Nucleus accumbens (tissue), 56 donors: ENCODE data around the gene GPR3.
A peak's percentile ranks its signal among the peaks of the same experiment; 100 is the strongest.
"Not testable (repeated sequence)": the region's sequence is repeated elsewhere in the genome, so short reads cannot be mapped to it uniquely, and the experiment has no call there.

Experiments
- DNase-seq, 56 donors: peaks; one replicate each; lab custom pipeline; 2025; lab: John Stamatoyannopoulos, UW

GPR3 gene

DNA sequence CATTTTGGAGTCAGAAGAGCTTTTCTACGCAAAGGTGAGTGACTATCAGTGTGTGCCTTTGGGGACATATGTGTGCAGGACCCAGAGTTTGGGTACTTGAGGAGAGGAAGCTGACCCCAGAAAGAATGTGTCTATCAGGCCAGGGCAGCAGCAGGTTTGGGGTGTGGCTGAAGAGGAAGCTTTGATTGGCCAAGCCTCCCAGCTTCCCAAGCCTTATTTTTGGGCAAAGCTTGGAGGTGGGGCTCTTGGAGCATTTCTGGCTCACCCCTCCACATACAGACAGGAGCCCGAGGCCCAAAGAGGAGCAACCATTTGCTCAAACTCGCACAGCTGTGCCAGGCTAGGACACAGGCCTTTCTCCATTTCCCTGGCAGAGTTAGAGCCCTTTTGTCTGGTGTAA, 4.7 kb downstream of the GPR3 start:
- DNase-seq: no peak

DNA sequence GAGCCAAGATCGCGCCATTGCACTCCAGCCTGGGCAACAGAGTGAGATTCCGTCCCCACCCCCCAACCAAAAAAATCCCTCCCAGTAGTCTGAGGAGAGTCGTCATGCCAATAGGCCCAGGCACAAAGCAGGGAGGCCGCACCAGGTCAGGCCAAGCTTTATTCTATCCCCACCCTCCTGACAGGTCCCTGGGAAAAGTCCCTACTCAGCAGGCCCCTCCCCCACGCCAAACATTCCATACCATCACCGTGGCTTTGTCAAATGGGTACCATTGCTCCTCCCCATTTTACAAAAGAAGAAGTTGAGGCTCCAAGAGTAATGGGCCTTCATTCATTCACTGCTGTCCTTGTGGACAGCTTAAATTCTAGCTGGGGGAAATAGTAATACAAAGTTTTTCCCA, 5.3 kb downstream of the GPR3 start:
- no peak for DNase-seq

DNA sequence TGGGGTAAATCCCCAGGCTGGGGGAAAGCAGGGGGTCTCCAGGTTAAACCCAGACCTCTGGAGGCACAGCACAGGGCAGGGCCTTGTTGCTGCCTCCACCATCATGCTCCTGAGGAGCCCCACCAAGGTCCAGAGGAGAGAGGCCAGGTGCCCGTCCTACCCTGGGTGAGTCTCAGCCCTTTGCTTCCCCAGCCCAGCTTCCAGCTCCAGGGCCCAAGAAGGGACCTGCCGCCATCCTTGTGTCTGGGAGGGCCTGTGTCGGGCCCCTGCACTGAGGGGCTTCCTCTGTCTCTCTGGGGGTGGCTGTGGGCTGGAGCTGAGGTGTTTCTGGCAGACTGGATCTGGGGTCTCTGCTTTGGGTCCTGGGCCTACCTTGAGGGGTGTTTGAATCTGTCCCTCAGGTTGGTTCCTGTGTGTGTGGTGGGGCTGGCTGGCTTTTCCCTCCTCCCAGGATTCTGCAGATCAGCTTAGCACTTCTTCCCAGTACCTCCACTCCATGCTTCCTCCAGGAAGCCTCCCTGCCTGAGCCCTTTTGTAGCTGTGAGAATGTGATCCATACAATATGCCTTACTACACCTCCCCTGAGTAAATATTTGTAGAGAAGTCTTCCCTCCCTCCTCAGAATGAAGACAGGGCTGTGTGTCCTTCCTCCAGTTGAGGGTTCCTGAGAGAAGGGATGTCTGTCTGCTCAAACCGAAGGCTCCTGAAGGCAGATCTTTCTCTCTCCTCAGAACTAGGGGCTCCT, 6.2 kb downstream of the GPR3 start:
- no peak for DNase-seq

DNA sequence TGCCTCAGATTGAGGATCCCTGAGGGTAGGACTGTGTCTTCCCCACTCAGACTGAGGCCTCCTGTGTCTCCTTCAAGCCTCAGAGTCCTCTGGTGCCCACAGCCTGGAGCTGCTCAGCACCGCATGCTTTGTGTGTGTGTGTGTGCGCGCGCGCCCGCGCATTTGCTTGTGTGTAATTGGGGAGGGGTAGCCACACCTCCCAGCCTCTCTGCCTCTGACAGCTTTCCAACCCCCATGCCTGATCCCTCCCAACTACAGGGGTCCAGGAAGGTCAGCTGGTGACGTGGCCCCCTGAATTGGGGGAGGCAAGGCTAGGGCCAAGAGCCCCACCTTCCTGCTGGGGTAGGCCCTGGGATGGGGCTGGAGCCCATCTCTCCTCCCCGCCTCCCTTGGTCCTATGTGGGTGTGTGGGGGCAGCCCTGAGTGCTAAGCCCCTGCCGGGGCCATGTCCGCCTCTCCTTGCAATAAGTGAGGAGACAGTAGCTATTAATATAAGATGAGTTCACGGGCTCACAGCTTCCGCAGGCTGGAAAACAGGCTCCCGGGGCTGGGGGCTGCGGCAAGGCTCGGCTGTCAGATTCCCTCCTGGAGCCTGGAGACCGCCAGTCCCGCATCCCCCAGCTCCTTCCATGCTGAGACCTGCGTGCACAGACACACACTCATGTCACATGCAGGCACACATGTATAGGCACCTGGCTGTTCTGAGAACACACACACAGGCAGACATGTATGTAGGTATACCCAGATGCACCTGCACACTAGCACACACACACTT, 7.0 kb downstream of the GPR3 start:
- peak in 4 of 56 donors; percentile 8 to 44 (median 32) for DNase-seq

DNA sequence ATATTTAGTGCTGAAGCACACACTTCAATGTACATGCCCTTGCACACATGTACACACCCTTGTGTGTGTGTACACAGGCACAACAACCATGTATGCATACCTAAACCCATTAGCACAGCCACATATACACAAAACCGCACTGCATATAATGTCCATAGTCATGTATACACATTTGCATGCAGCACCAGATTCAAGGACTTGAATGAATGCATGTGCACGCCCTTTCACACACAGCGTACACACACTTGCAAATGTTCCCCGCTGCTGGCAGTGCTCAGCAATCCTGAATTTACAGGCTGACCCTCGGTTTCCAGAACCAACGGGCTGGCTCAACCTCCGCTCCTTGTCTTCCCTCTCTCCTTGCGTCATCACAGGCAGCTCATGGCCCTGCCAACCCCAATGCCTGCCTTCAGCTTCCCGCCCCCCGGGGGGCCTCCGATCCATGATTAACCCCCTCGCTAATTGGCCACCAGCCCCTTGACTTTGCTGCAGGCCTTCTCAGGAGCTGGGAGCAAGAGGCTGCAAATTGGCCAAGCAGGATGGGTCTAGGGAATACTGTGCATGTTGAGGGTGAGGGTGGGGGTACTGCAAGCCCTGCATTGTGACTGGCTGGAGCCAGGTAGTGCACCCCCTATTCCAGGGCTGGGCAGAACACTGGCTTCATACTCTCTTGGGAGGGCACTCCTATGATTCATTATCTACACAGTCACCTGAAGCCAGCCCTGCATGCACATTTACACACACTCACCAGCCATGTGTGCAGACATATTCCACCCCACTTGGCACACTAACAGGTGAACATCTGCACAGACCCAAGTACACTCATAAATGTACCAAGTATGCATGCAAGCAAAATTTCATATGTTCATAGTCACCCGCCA, 7.9 kb downstream of the GPR3 start:
- DNase-seq: peak in 3 of 56 donors; percentile 10 to 30 (median 10)

DNA sequence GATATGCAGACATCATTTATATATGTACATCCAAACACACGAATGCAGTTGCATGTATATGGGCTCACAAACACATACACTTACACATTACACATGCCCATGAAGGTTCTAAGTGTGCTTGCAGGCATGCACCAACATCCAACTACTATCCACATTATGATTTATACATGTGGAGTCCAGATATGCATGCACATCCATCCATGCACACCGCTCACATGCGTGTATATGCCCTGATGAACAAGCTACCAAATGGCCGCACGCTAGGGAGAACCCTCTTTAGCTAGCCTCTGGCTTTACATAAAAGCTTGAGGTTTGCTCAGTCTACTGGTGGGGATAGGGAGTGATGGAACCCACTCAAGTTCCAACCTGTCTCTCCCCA, 8.5 kb downstream of the GPR3 start:
- no peak for DNase-seq

DNA sequence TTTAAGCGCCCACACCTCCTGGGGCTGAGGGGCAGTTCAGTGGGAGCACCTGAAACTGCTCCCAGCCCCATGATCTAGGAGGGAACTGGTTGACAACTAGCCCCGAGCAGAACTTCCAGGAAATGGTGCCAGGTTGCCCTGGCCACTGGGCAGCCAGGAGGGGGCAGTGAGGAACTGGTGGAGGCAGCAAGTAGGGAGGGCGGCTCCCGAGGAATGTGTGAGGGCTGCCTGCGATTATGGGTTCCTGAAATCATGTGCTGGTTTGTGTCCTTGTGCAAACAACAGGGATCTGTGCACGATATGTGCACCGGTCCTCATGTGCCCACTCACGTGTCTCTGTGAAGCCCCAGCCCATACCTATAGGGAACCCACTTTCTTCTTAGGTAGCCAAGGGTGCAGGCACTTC, 9.9 kb downstream of the GPR3 start:
- peak in 41 of 56 donors; percentile 14 to 77 (median 47) for DNase-seq

DNA sequence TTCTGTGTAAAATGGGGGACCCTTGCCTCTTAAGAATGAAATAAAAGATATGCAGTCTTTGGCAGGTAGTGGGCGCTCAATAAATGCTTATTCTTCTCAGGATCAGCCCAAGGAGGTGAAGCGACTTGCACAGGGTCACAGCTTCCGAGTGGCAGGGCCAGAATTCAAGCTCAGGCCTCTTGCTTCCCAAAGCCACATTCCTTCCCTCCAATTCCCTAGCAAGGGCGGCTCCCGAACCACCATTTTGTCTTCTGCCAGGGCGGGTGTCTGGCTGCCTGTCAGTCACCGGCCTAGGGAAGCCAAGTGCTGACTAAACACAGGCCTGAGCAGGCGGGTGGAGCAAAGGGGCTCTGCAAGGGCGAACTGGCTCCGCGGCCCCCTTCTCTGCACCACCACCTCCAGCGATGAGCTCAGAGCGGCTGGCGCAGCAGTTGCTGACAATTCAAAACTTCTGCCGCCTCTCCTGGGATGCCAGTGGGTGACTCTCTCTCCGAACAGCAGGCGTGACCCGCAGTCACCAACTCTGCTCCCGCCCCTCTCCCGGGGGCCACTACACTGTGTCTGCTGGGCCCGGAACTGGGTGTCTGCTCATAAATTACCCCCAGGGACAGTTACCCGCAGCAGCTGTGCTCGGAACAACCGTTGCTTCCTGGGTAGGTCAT, 10.8 kb downstream of the GPR3 start:
- DNase-seq: peak in 13 of 56 donors; percentile 11 to 43 (median 22)

DNA sequence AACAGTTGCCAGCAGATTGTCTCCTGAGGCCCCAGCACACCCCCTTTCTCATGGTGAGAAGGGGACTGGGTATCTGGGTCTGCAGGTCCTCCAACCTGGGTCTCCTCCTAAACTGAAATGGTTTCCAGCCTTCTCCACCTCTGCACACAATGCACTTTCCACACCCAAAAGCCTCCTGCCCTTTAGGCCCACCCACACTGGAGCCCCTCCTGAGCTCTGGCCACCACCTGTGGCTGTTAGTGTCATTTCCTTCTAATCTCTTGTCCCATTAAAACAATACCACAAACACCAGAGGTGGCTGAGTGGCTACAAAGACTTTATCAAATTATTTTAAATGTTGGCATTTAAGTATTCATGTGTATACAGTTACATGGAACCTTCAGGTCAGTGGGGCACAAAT, 11.5 kb downstream of the GPR3 start:
- DNase-seq: no peak

DNA sequence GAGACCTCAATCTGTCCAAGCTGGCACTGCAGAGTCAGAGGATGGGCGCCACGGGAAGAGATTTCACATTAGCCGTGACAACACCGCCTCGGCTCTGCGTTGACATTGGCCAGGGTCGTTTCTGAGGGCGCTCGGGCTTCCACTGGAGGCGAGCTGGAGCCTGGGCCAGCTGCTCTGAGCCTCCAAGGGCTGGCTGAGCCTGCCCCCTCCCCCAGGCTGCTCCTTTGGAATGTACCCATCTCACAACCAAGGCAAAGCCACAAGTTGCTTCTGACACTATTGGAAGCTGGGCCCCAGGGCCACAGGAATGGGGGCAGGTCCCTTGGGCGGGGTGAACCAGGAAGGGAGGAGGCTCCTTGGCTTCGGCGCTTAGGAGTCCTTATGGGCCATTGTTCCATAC, 12.7 kb downstream of the GPR3 start:
- DNase-seq: peak in 1 of 56 donors; percentile 26

DNA sequence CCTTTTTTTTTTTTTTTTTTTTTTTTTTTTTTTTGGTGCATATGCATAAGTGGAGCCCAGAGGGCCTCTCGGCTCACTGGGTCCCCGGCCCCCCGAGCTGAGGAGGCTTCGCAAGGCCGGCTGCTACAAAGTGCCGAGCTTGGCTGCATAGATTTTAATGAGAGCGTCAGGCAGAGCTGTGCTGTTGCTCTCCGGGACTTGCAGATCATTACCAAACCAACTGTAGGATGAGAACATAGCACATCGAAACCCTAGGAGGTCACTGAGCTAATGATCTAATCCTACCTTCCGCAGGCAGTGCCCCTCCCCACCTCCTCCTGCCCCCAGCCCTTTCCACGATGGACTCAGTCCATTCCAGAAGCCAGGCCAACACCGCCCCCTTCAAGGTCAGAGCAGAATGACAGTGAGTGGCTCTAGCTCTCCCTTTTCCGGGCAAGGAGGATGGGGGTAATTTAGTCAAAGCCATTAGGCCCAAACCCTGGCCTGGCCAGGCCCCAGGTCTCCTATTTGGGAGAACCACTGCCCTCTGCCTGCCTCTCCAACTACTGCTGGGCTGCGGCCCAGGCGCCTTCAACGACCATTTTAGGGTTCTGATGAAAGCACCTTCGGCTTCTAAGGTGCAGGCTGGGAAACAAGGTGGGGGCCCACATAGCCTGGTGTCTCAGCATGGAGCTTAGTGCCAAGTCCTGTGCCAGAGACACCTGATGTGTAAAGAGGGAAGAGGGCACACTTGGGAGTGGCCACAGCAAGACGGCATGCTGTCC, 13.4 kb downstream of the GPR3 start:
- peak in 3 of 56 donors; percentile 16 to 44 (median 22) for DNase-seq

DNA sequence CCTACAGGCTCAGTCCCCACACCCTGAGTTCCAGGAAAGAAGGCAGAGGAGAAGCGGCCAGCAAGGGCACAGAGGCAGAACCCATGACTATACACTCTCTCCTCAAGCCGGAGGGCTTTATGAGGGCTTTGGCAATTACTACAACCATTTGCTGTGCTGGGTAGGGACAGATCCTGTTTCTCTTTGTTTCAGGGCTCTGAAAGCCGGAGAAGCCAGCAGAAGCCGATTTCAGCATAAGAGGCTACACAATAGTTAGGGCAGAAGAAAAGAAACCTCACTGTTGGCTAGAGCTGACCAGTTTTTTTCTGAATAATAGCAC, 13.9 kb downstream of the GPR3 start:
- DNase-seq: peak in 9 of 56 donors; percentile 14 to 59 (median 21)

DNA sequence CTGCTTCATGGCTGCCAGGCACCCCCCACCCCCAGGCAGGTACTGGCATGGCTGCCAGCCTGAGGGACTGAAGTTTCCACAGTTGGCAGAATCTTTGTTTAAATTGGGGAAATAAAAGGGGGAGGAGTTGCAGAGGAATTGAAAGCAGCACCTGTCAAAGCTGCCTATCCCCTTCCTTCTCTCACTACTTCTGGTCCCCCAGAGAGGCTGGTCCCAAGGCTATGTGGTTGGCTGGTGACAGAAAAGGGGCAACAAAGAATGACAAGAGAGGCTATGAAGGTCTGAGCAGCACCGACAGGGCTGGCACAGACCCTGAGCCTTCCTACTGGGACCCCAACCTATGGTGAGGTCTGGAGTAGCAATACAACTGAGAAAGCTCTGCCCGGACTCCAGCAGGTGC, 14.4 kb downstream of the GPR3 start:
- not testable (repeated sequence) for DNase-seq

DNA sequence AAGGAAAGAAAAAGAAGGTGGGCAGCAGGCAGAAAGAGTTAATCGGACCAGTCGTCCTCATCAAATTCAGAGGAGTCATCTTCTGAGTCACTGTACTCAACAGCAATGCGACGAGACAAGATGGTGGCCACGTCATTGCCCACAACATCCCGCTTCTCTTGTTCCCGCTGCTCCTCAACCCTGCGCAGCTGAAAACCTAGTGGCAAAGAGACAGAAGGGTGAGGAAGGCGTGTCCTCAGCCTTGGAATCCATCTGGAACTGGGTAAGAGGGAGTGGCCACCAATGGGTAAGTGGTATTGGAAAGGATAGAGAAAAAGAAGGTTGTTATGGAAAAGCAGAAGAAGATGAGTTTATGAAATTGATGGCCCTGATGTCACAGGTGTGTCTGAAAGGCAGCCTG, 15.7 kb downstream of the GPR3 start:
- DNase-seq: no peak

DNA sequence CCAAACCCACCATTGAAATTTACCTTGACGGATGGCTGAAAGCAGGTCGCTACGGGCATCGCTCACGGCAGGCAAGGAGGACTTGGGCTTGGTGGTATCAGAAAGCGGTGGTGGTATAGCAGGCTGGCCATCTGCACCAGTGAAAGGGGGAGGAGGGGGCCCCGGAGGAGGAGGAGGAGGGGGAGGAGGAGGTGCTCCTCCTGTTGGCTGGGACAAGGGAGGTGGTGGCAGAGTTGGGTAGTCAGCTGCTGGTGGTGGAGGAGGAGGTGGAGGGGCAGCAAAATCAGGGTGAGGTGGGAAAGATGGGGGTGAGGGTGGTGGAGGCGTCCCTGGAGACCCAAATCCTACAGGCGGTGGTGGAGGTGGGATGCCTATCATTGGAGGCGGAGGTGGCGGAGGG, 17.2 kb downstream of the GPR3 start:
- no peak for DNase-seq

DNA sequence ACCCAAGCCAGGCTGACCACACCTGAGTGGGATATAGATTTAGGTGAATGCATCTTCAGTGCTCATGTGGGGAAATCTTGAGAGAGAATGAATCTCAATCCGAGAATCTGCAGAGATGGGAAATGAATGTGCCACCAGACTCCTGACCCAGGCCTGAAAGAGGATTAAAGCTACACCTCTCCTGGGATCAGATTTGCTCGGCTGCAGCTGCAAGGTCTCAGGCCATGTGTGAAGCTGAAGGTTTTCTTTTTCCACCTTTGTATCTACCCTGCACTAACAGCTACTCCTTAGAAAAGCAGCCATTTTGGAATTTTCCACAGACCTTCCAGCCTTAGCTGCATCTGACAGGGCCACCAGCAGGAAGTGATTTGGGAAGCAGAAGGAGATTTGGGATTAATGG, 18.3 kb downstream of the GPR3 start:
- DNase-seq: no peak

DNA sequence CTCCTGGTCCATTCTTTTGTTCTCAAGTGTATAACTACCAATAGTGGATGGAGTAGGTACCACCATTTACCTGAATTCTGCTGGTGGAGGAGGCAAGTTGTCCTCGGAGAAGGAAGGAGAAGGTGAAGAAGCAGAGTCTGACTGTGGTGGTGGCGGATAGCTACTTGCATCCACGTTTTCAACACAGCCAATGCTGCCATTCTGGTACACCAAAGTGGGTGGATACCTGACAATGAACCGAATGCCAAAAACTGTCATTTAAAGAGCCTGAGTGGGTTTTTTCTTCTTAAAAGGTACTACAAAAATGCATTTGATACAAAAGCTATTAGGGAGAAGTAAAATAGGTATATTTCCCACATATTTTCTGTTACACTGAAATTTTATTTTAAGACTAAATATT, 20.1 kb downstream of the GPR3 start:
- DNase-seq: peak in 6 of 56 donors; percentile 12 to 40 (median 34)

DNA sequence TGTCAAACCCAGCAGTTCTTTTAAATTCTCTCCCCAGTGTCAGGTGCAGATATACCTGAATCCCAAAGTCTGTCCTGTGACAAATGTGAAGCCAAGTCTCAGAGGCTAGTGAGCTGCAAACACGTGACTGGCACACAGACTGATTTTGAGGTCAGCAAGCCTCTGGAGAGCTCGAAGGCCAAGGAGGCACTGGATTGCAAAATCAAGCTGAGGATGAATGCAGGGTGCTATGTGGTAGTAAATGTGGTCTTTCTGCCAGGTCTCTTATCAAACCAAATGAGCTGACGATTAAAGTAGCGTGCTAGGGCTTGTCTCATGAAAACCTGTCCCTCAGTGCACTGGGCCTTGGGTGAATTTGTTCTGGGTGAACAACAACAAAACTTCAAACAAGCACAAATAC, 20.6 kb downstream of the GPR3 start:
- no peak for DNase-seq

DNA sequence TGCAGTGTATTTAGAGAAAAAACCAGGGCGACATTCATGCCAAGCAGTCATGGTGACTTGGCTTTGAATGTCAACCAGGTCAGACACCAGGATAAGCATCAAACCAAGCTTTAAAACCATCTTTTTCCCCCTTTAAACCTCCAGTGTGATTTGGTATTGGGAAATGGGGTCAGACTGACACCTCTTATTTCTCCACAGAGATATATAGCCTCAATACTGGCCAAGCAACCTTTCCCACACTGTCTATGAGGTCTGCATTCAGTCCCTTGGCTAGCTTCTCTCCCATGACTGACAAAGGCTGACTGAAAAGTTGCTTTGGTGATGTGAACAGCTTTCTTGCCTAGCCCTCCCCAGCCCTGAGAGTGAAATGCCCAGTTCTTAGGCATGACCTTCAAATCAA, 21.7 kb downstream of the GPR3 start:
- DNase-seq: no peak
